Activated CD4-positive, alpha-beta T cell treated with anti-CD3 and anti-CD28 coated beads, Interleukin-2, amount 50 U/mL, for 48 hours (primary cell): ENCODE data around the gene ZDHHC14.
"Not testable (repeated sequence)": the region's sequence is repeated elsewhere in the genome, so short reads cannot be mapped to it uniquely, and the experiment has no call there.

ENCODE experiments used
- DNase-seq, 2 experiments: peaks; one replicate each; pipeline ENCODE4 v3.0.0-alpha.2; 2020

ZDHHC14 gene

DNA sequence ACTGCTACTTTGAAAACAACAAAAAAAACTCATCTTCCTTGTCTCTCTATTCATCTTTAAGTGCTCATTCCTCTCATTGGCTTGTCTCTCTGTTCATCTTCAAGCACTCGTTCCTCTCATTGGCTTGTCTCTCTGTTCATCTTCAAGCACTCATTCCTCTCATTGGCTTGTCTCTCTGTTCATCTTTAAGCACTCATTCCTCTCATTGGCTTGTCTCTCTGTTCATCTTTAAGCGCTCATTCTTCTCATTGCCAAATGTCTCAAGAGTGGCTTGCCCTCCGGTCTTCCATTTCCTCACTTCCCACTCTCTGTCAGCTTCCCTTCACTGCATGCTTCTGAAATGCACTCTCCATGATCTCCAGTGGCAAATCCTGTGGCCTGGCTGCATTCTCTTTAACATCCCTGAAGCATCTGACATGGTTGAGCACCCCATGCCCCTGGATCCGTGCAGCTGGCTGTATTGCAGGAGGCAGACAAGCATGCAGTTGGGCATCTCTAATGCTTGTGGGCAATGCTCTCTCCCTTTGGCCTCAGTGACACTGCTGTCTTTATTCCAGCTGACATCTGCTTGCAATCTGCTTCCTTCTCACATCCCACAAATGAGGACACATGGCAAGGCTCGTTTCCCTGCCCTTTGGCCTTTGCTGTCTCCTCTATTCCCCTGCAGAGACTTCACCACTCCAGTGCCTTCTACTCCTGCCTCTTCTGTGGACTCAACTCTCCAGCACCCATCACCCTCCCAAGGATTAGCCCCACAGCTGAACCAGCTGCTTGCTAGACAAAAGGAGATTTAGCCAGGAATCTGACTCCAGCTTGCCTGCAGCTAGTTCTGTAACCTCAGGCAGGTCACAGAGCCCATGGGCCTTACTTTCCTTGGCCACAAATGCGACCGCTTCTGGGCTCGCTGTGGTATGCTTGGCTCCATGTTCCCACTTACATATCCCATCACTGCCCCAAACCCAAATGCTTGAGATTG lies 298.9 kb downstream of the ZDHHC14 start:
- DNase-seq, result no peak

DNA sequence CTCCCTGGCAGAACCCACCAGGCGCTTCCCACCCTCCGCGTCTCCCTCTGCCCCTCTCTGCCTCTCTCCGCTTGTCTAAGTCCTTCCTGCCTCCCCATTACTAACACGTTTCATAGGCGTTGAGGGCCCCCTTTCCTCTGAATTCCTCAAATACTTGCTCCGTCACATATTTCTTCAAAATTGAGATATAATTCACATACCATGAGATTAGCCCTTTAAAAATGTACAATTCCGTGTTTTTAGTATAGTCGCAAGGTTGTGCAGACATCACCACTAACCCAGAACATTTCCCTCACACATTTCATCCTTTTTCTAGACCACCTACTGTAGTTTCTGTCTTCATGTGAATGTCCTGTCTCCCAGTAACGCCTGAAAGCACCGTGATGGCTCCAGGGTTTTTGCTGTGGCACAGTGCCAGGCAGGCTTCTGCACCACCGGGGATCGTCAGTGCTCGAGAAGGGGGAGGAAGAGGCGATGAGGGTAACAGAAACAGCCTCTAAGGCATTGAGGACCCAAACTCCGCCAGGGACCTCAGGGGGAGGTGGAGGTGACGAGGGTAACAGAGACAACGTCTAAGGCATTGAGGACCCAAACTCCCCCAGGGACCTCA lies 300.2 kb downstream of the ZDHHC14 start:
- DNase-seq, result no peak

GRCh38 chr6:157682856-157683481 lies 302.0 kb downstream of the ZDHHC14 start:
- no peak for DNase-seq

- DNase-seq, result no peak
Observed at GRCh38 chr6:157683707-157684106, 302.7 kb downstream of the ZDHHC14 start.

- DNase-seq, result no peak
Observed at GRCh38 chr6:157684620-157685299, 303.8 kb downstream of the ZDHHC14 start.

GRCh38 chr6:157685596-157686280 lies 304.7 kb downstream of the ZDHHC14 start:
- no peak for DNase-seq

DNA sequence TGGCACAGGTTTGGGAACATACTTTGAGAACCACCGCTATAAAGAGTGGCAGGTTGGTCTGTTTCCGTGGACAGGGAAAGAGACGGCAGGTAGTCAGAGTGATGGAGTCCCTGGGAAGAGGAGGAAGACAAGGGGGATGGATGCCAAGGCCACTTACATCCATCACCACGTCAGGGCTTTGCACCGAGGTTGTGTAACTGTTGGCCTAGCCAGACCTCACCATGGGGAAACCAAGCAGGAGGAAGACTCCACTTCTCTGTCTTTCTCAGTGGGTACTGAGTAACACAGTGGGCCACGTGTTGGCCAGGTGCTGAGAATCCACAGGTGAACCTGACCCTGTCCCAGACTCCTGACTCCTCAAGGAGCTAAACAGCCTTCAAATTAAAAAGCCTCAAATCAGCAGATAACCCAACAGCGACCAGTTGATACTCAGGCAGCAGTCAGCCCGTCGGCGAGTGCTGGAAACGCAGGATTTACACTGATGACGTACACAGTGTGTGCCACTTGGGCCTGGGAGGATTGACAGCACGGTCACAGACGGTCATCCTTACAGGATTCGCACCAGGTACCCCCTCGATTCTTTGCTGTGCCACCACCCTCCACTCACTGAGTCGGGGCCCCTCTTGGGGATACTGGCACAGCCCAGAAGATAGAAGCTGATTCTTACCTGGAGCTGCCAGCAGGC lies 307.4 kb downstream of the ZDHHC14 start:
- DNase-seq, result no peak

DNA sequence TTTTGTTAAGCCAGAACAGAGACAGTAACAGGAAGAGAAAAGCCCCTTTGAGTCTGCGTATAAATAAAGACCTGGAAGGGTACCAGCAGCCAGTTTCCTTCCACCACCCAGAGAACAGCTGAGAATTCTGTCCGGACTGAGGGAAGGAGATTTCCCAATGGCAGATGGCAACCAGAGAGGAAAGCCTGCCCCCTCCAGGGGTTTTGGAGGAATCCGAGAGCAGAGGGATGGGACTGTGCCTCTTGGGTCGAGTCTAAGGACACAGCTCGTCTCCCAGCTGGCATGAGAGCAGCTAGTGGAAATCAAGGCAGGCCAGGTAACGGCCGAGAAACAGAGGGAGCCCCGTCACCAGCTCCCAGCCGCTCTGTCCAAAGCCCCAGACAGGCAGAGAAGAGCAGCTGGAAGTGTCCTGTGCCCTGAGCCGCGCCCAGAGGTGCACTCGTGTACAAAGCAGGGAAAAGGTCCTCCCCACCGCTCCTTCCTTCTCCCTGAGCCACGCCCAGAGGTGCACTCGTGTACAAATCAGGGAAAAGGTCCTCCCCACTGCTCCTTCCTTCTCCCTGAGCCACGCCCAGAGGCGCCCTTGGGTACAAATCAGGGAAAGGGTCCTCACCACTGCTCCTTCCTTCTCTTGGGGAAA lies 308.1 kb downstream of the ZDHHC14 start:
- DNase-seq, result no peak

DNA sequence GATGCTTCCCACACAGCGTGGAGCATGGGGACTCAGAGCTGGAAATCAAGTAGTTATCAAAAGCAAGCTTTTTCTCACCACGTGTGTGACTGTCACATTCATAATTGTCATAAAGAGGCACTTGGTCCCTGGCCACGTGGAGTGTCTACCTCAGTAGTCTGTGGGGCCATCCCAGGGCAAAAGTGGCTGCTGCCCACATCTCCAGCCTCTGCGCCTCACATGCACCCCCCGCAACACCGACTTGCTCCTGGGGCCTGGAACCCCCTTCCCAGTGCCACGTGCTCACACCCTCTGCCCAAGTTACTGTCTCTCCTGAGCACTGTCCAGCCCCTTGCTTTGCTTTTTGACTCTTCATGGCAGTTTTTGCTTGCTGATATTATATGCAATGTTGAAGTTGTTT lies 308.9 kb downstream of the ZDHHC14 start:
- DNase-seq, result no peak

DNA sequence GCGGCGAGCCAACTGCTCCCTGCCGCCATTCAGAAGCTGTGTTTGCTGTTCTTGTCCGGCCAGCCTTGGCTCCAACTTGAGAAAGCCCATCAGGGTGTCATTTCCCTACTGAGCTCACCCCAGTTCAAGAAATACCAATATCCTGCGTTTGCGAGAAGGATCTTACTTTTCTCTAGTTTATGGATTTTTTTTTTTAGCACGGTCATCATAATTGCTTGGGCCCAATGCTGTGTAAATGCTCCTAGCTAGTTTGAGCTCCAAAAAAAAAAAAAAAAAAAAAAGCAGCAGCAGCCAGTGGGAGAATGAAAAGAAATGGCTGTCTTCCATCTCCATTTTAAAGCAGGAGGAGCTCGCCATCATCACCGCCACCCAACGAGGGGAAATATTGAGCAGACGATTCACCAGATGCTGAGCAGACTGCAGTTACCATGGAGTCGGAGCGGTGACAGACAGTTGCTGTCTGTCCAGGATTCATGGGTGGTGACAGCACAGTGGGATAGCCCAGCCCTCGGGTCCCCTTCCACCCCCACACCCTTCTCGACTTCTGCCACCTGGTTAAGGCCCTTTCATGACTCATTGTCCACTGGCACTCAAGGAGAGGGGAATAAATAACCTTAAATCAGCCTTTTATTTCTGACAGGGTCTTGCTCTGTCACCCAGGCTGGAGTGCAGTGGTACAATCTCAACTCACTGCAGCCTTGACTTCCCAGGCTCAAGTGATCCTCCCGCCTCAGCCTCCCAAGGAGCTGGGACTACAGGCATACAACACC lies 309.6 kb downstream of the ZDHHC14 start:
- no peak for DNase-seq

DNA sequence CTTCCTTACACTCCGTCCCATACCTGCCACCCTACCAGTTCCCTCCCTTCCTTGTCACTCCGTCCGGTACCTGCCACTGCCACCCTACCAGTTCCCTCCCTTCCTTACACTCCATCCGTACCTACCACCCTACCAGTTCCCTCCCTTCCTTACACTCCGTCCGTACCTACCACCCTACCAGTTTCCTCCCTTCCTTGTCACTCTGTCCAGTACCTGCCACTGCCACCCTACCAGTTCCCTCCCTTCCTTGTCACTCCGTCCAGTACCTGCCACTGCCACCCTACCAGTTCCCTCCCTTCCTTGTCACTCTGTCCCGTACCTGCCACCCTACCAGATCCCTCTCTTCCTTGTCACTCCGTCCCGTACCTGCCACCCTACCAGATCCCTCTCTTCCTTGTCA lies 310.6 kb downstream of the ZDHHC14 start:
- not testable (repeated sequence) for DNase-seq

- no peak for DNase-seq
Observed at GRCh38 chr6:157693867-157694266, 312.9 kb downstream of the ZDHHC14 start.

- no peak for DNase-seq
Observed at GRCh38 chr6:157695301-157696040, 314.5 kb downstream of the ZDHHC14 start.

DNA sequence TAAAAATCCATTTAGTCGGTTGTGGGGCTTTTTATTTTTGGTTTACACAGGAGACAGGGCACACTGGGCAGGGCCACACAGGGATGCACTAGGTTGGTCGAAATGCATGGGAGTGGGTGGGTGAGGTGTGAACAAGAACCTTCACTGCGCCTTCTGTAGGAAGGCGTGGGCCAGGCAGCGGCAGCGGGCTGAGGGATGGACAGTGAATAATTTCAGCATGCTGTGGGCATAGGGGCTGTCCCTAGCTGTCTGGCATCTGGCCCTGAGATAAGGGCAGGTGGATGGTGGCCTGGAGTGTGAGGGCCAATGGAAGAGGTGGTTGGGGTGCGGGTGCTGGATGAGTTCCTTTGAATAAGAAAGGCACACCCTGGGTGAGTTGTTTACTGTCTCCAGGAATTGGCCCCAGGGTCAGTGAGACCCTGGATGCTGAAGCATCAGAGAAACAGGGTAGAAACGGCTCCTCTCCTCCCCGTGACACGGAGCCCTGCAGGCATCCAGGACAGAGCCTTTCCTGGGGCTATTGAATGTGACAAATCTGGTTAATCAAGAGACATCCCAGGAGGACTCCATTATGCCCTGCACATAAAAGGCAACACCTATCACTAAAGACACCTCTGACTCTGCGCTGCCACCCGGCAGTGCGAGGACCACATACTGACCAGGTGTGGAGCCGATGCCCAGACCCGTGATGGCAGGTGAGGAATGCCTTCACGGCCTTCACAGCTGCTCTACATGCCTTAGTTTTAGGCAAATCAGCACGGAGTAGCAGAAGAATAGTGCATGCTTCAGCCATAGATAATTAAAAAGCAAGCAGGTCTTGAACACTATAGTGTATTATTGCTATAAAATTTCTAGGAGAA lies 319.0 kb downstream of the ZDHHC14 start:
- DNase-seq, result no peak

GRCh38 chr6:157706351-157706750 lies 325.4 kb downstream of the ZDHHC14 start:
- DNase-seq, result not testable (repeated sequence)

DNA sequence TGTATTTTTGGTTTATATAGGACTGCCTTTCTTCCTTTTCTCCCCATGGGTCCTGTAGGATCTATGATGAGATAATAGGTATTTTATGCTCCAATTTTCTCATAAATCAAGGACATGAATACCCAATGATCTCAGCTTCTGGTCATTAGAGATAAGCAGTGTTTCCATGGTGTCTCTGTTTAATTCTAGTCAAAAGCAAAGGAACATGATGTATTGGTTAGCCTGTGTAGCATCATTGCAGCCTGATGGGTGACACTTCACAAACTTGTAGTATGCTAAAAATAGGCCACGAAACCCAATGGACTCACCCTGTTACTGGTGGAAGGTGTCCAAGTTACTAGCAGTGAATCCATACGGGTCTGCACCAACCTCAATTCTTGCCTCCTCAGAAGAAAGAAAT lies 325.9 kb downstream of the ZDHHC14 start:
- no peak for DNase-seq

DNA sequence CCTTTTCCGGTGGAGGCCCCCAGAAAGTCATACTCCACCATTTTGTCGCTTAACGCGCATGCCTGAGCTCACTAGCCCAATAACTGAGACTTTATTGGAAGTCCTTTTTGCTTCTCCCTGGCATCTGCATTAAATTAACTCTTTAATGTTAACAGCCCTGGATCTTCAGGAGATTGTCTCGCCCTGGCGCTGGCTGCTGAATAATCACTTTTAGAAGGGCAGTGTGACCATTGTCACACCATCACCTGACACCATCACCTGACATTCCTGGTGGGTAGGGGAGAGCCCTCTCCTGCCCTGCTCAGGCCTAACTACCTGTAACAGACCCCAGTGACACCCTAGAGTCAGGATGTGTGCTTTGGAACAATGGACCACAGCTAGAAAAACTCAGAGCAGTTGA lies 326.6 kb downstream of the ZDHHC14 start:
- no peak for DNase-seq

- DNase-seq, result no peak
Observed at GRCh38 chr6:157708239-157708638, 327.2 kb downstream of the ZDHHC14 start.

DNA sequence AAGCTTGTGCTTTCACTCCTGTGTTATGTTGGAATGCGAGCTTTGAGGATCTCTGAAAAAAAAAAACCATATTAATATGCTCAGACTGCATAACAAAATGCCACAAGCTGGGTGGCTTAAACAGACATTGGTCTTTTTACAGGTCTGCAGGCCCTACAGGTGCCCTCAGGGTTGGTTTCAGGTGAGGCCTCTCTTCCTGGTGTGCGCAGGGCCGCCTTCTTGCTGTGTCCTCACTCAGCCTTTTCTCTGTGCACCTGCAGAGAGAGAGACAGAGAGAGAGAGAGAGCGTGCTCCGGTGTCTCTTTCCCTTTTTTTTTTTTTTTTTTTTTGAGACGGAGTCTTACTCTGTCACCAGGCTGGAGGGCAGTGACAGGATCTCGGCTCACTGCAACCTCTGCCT lies 327.9 kb downstream of the ZDHHC14 start:
- DNase-seq, result no peak
